Hematopoietic multipotent progenitor cell treated with erythropoietin and hydrocortisone succinate and interleukin-3 and kit ligand, for 6 days (in vitro differentiated cells): ENCODE data around the gene RANBP10.
"Not testable (repeated sequence)": the region's sequence is repeated elsewhere in the genome, so short reads cannot be mapped to it uniquely, and the experiment has no call there.

Experiments used
- DNase-seq: peaks from one replicate; pipeline ENCODE4 v3.0.0-alpha.2; 2015

The RANBP10 gene

GRCh38 chr16:67708368-67708771 is 98.0 kb downstream of the RANBP10 start:
- DNase-seq = no peak

DNA sequence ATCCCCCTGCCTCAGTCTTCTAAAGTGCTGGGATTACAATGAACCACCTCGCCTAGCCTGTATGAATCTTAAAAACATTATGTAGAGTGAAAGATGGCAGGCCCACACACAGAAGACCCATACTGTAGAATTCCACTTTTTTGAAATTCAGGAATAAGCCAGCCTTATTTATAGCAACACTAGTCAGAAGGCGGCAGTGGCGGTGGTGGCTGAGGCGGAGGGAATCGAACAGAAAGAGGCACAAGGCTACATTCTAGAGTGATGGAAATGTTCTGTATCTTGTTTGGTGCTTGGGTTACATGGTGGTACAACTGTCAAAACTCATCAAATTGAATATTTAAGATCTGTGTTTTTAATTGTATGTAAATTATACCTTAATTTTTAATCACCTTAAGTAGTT is 98.6 kb downstream of the RANBP10 start:
- no peak for DNase-seq

DNA sequence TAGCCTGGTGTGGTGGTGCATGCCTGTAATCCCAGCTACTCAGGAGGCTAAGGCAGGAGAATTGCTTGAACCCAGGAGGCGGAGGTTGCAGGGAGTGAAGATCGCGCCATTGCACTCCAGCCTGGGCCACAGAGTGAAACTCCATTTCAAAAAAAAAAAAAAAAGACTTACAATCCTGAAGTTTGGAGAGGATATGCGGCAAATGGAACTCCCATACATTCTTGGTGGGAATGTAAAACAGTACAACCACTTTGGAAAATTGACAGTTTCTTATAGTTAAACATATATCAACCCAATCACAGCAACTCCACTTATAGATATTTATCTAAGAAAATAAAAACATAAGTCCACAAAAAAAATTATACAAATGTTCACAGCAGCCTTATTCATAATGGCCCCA is 99.2 kb downstream of the RANBP10 start:
- DNase-seq = no peak

- DNase-seq = no peak
Observed at GRCh38 chr16:67704110-67704509, 102.2 kb downstream of the RANBP10 start.

- no peak for DNase-seq
Observed at GRCh38 chr16:67703626-67704025, 102.7 kb downstream of the RANBP10 start.

DNA sequence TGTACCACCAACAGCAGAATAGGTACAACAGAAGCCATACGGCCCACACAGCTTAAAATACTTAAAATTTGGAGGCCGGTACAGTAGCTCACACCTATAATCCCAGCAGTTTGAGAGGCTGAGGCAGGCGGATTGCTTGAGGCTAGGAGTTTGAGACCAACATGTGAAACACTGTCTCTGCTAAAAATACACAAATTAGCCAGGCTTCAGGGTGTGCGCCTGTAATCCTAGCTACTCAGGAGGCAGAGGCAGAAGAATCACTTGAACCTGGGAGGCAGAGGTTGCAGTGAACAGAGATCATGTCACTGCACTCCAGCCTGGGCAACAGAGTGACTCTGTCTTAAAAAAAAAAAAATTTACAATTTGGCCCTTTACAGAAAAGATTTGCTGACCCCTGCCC is 104.2 kb downstream of the RANBP10 start:
- DNase-seq = no peak

GRCh38 chr16:67701420-67701819 is 104.9 kb downstream of the RANBP10 start:
- no peak for DNase-seq

GRCh38 chr16:67699265-67699664 is 107.1 kb downstream of the RANBP10 start:
- DNase-seq = no peak

DNA sequence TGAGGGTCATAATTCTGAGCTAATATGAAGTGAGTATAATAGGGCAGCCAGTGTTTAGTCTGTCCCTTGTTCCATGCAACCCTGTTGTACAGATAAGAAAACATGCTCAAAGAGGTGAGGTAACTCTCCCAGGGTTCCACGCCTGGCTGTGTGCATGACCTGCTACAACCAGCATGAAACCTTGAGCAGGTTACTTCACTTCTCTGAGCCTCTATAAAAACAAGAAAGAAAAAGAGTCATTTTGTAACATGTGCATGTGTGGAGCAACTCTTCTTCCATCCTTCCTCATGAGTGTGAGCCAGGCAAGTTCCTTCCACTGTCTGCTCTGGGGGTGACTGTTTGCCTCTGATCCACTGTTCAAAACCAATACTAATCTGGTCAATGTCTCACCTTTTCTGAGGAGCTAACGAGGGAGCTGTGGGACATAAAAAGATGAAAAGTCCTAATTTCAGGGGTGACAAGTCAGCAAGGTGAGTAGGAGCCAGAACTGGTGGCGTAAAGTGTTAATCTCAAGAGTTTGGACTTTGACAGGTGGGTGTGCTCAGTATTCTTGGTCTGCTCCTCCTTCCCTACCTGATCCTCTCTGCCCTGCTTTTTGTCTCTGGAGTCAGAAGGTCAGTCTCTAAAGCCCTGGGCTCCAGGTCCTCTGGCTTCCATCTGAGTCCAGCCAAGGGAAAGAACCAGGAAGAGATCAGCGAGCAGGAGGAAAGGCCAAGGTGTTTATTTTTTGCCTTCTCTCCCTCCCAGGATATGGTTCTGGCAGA is 108.8 kb downstream of the RANBP10 start:
- peak; percentile 27 for DNase-seq

DNA sequence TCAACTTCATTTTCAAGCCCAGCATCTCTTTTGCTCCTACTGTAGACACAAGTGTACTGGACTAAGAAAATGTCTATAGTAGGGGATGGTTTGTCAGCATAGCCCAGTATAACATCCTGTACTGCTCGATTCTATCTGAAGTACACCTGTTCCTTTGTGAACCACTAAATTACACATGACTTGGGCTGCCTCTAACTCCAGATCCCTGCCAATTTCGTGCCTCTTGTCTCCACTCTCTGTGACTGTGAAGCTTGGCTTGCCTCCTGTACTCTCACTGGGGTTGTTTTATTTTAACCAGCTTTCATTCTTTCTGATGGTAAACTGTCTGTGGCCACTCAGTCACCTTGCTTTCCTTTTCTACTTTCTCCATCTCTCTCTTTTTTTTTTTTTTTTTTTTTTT is 111.7 kb downstream of the RANBP10 start:
- no peak for DNase-seq

DNA sequence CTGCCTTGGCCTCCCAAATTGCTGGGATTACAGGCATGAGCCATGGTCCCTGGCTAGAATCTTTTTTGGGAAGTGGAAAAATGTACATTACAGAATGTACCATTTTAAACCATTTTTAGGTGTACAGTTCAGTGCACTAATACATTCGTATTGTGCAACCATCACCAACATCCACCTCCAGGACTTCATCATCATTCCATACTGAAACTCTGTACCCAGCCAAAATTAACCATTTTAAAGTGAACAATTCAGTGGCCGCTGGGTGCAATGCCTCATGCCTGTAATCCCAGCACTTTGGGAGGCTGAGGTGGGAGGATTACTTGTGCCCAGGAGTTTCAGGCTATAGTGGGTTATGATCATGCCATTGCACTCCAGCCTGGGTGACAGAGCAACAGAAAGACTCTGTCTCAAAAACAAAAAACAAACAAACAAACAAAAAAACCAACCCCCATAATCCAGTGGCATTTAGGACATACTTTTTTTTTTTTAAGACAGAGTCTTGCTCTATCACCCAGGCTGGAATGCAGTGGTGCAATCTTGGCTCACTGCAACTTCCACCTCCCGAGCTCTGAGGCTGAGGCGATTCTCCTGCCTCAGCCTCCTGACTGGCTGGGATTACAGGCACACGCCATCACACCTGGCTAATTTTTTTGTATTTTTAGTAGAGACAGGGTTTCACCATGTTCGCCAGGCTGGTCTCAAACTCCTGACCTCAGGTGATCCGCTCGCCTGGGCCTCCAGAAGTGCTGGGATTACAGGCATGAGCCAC is 112.7 kb downstream of the RANBP10 start:
- DNase-seq = not testable (repeated sequence)

DNA sequence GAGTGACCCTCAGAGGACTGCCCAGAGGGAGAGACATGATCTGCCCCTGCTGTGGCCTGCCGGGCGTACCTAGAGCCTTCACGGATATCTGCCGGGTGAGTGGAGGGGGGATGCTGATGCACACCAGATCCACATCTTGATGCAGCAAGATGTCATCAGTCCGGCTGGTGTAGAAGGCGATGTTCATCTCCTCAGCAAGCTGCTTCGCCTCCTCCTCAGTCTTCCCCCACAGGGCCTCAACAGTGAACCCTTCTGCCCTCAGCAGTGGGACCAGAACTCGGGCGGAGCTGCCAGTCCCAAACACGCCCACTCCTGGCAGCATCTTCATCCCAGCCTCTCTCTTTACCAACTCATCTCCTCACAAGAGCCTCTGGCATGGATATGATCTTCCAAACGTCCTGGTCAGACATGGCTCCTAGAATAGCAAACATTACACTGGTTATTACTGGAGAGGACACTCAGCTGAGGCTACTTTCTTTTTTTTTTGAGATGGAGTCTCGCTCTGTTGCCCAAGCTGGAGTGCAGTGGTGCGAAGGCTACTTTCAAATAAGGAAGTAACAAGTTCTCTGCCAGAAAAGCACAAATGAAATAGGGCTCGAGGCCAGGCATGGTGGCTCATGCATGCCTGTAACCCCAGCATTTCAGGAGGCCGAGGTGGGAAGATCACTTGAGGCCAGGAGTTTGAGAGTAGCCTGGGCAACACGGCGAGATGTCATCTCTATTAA is 120.8 kb downstream of the RANBP10 start:
- no peak for DNase-seq

- DNase-seq = no peak
Observed at GRCh38 chr16:67683767-67684166, 122.6 kb downstream of the RANBP10 start.

- DNase-seq = no peak
Observed at GRCh38 chr16:67679935-67680897, 126.1 kb downstream of the RANBP10 start.

DNA sequence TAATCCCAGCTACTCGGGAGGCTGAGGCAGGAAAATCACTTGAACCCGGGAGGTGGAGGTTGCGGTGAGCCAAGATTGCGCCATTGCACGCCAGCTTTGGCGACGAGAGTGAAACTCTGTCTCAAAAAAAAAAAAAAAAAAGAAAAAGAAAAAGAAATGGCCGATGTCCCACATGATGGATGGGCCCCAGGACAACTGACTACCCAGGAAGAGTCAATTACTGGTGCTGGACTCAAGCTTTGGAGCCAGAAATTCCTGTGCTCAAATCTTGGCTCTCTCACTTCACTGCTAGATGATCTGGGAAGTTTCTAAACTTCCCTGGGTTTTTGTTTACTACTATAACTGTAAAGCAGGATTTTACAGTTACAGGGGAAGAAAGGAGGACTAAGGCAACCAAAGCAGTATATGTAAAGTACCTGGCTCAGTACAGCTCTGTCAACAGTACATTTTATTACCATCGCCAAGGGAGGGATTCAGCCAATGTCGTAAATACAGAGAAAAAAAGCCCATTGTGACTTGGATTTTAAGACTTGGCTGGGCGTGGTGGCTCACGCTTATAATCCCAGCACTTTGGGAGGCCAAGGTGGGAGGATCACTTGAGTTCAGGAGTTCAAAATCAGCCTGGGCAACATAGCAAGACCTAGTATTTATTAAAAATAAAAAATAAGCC is 127.9 kb downstream of the RANBP10 start:
- DNase-seq = no peak

DNA sequence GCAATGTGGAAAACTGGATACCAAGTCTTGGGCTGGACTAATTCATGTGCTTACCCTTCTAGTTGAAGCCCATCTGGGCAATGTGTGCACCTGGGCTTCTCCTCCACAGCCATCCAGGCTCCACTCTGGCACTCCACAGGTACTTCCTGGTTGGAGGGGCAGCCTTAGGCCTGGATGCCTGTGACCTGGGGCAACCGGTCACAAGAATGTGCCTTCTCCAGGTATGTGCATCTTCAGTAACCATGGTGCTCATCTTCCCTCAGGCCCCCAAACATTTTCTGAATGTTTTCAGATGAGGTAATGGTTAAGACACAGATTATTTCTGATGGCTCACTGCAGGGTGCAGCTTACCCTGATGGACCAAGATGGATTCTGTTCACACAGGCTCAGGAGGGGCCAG is 128.6 kb downstream of the RANBP10 start:
- no peak for DNase-seq

- no peak for DNase-seq
Observed at GRCh38 chr16:67676939-67677338, 129.4 kb downstream of the RANBP10 start.

DNA sequence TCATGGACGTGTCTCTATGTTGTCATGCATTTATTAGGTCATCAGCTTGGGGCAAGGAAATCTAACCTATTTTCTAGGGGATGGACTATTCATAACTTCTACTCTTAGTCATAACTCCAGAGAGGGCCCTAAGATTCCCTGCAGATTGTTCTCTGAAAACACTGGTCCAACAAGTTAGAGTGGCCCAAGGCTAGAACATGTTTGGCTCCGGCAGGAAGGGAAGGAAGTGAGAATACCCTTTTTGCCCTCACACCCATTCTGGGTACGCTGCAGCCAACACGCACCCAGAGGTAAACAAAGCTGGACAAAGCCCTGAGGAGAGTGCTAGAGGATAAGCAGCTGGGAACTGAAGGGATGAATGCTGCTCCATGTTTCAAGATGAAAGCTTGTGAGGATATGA is 129.8 kb downstream of the RANBP10 start:
- no peak for DNase-seq

GRCh38 chr16:67675999-67676398 is 130.4 kb downstream of the RANBP10 start:
- DNase-seq = no peak

GRCh38 chr16:67675579-67675935 is 130.8 kb downstream of the RANBP10 start:
- DNase-seq = no peak

DNA sequence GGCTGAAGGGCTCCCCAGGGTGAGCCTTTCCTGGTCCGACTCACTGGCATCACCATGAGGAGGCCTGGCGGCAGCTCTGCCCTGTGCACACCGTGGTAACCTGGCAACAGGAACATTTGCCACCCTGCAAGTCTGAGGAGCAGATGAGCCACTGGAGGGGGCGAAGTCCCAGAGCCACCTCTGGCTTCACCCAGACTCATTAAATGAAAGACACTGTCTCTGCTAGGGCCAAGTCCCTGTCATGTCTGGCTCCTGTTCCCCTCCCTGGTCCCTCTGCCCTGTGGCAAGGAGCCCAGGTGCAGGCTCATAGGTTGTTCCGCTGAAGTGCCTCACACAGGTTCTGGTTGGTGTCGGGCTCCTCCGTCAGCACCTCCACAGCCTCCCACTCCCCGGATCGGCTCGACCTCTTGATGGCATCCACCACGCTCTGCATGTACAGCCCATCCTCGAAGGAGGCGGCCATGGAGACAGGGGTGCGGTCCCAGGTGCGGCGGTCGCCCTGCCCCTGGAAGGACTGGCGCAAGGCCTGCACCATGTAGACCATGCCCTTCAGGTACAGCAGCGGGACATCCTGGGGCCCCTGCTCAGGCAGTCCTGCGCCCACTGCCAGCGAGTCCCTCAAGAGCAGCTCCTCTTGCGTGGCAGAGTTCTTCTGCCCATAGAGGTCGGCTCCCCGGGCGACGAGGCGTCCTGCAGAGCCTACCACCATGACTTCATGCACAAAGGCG is 131.3 kb downstream of the RANBP10 start:
- DNase-seq = no peak
